ENCODE measurements around the gene ABHD12B. TPM values are rescaled to one million over a fixed set of nuclear protein-coding genes. Genes with fewer than 3 reads are reported as not detected.

Gene ABHD12B
- total RNA-seq, 1 experiment from 2014 or later = not detected

- in situ Hi-C loops (cut with HindIII; ENCODE audit: low pct_unique_long_range_greater_than_20kb, low sequenced_read_pairs) = no loop called here
- peak; percentile 79 for DNase-seq (ENCODE audit: low read depth, low spot score)
These were observed 71.5 kb downstream of the ABHD12B start for GRCh38 chr14:50943261-50943942.

GRCh38 chr14:50943943-50944646 lies 72.2 kb downstream of the ABHD12B start, which contains the start of gene PYGL:
Gene PYGL, minus strand, starts transcription at chr14:50944483. Its CDS starts 80 bp downstream, at chr14:50944403.
- in situ Hi-C loops (cut with HindIII; ENCODE audit: low pct_unique_long_range_greater_than_20kb, low sequenced_read_pairs) = no loop called here
- DNase-seq (ENCODE audit: low read depth, low spot score) = peak; percentile 70

- in situ Hi-C loops (cut with HindIII; ENCODE audit: low pct_unique_long_range_greater_than_20kb, low sequenced_read_pairs) = no loop called here
These were observed 73.0 kb downstream of the ABHD12B start for GRCh38 chr14:50944647-50945413.

GRCh38 chr14:50946234-50946935 lies 74.5 kb downstream of the ABHD12B start:
- DNase-seq (ENCODE audit: low read depth, low spot score) = no peak
- in situ Hi-C loops (cut with HindIII; ENCODE audit: low pct_unique_long_range_greater_than_20kb, low sequenced_read_pairs) = no loop called here

More at GRCh38 chr14:50944647-50945413, 73.0 kb downstream of the ABHD12B start:
- DNase-seq (ENCODE audit: low read depth, low spot score) = peak; percentile 68

- in situ Hi-C loops (cut with HindIII; ENCODE audit: low pct_unique_long_range_greater_than_20kb, low sequenced_read_pairs) = no loop called here
- peak; percentile 64 for DNase-seq (ENCODE audit: low read depth, low spot score)
These were observed 75.6 kb downstream of the ABHD12B start for GRCh38 chr14:50947446-50947845.

- in situ Hi-C loops (cut with HindIII; ENCODE audit: low pct_unique_long_range_greater_than_20kb, low sequenced_read_pairs) = no loop called here
- DNase-seq (ENCODE audit: low read depth, low spot score) = no peak
These were observed 76.4 kb downstream of the ABHD12B start for GRCh38 chr14:50948205-50948604.

GRCh38 chr14:50951032-50951431 lies 79.2 kb downstream of the ABHD12B start:
- in situ Hi-C loops (cut with HindIII; ENCODE audit: low pct_unique_long_range_greater_than_20kb, low sequenced_read_pairs) = no loop called here
- DNase-seq (ENCODE audit: low read depth, low spot score) = no peak

- in situ Hi-C loops (cut with HindIII; ENCODE audit: low pct_unique_long_range_greater_than_20kb, low sequenced_read_pairs) = no loop called here
- no peak for DNase-seq (ENCODE audit: low read depth, low spot score)
These were observed 81.6 kb downstream of the ABHD12B start for GRCh38 chr14:50953502-50953901.

Small RNA genes within 50 kb of the gene (small RNA-seq; reads per million reads assigned to genes)
- gene RF00593 = 0 reads per million in 2 experiments

Other genes starting within 250 kb of the ABHD12B start
- 26.3 and 27.4 TPM in 2 replicates for gene SAV1, start 203.7 kb upstream of the ABHD12B start, total RNA-seq (2014; rRNA removed; shearing (Covaris generic))
- gene NIN, start 40.9 kb upstream of the ABHD12B start, total RNA-seq (2014; rRNA removed; shearing (Covaris generic)) = 86.1 and 91.1 TPM in 2 replicates
- gene PYGL, start 72.4 kb downstream of the ABHD12B start, total RNA-seq (2014; rRNA removed; shearing (Covaris generic)) = 199 and 203 TPM in 2 replicates
- 7.7 and 8.7 TPM in 2 replicates for gene TRIM9, start 223.1 kb downstream of the ABHD12B start, total RNA-seq (2014; rRNA removed; shearing (Covaris generic))

Data from SK-MEL-5 (cell line).